ENCODE results near the gene PRR14L.

DNA sequence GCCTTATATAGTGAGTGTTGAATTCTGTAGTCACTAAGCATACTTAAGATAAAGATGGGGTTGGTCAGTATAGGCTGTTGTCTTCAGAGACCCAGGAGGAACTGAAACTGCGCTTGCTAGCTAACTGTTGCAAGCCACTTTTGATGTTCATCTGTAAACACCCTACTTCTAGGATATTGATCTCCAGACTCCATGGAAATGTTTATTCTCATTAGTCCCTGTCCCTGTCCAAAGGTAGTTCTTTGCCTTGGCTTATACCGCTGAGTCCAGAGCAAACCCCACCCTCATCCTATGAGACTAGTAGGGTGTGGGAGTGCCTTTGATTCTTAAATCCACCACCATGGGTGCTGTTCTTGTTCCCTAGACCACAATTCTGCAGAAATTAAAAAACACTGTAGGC, 40.3 kb upstream of the PRR14L start:
- TF ChIP-seq POLR2A (IDR thresholded peaks at IDR 0.05; ENCODE audit: low read depth, low read length) (no peak), POLR2AphosphoS5 (IDR thresholded peaks at IDR 0.05; ENCODE audit: low read depth, low read length) (no peak), TAF1 (IDR thresholded peaks at IDR 0.05; ENCODE audit: borderline replicate concordance, low read depth, low read length) (no peak)
